ENCODE data around the gene RNF144A. TPM values are rescaled to one million over a fixed set of nuclear protein-coding genes. Genes with fewer than 3 reads are reported as not detected.

RNF144A gene
- total and polyA plus RNA-seq, 10 of the 15 experiments (the other 5 are each of a cell fraction or from before 2014, with no cell fraction given): 0.02 to 12.1 (median 0.48) TPM; not detected in 1

DNA sequence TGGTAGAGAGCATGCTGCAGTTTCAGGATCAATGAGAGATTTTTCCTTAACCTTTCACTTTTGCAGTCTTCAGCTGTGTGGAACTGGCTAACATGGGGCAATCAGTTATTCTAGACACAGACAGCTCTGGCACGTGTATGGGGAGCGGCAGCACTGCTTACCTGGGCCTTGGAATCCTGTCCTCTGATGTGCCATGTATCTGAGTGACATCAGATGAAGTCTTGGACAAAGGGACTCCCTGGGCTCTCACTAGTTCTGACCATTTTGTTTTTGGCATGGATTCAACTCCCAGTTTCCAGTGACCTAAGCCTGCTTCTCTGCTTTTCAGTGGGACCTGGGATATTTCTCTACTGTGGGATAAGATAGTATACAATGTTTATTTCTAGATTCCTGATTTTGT lies 54.3 kb downstream of the RNF144A start:
- Histone ChIP-seq H3K4me2 (ENCODE audit: control insufficient read depth, insufficient read depth) (no peak overlapping the region), H3K27me3 (replicated peaks in 1 of 2; ENCODE audit: control insufficient read depth in 2 of 2, insufficient read depth in 2 of 2, low read length in 1 of 2) (no peaks in the 10 kb centered on the region), H3K4me3 (no peak overlapping the region), H3K27ac (ENCODE audit: control insufficient read depth, insufficient read depth) (no peak overlapping the region), H2AFZ (ENCODE audit: control insufficient read depth, low read depth, low read length) (no peak overlapping the region), H3K36me3 (ENCODE audit: control insufficient read depth in 2 of 2, insufficient read depth in 2 of 2, low read length in 1 of 2) (no peaks in the 10 kb centered on the region), H3K9ac (ENCODE audit: control insufficient read depth, insufficient read depth, low read length) (no peak overlapping the region), H3K4me1 (ENCODE audit: control insufficient read depth, insufficient read depth, low read length) (no peaks in the 10 kb centered on the region), H4K20me1 (ENCODE audit: control insufficient read depth, insufficient read depth) (no peaks in the 10 kb centered on the region), H3K79me2 (ENCODE audit: control insufficient read depth, insufficient read depth, low read length) (no peaks in the 10 kb centered on the region), H3K9me3 (replicated peaks; ENCODE audit: control insufficient read depth, insufficient read depth, low read length) (no peaks in the 10 kb centered on the region; the same call in 2 of the 3 replicates)
- TF ChIP-seq NR2C1 (IDR thresholded peaks at IDR 0.05): no peak
- no peak for TF ChIP-seq STAT1 (conservative IDR thresholded peaks at IDR 0.05)
- TF ChIP-seq, protein P1, sequence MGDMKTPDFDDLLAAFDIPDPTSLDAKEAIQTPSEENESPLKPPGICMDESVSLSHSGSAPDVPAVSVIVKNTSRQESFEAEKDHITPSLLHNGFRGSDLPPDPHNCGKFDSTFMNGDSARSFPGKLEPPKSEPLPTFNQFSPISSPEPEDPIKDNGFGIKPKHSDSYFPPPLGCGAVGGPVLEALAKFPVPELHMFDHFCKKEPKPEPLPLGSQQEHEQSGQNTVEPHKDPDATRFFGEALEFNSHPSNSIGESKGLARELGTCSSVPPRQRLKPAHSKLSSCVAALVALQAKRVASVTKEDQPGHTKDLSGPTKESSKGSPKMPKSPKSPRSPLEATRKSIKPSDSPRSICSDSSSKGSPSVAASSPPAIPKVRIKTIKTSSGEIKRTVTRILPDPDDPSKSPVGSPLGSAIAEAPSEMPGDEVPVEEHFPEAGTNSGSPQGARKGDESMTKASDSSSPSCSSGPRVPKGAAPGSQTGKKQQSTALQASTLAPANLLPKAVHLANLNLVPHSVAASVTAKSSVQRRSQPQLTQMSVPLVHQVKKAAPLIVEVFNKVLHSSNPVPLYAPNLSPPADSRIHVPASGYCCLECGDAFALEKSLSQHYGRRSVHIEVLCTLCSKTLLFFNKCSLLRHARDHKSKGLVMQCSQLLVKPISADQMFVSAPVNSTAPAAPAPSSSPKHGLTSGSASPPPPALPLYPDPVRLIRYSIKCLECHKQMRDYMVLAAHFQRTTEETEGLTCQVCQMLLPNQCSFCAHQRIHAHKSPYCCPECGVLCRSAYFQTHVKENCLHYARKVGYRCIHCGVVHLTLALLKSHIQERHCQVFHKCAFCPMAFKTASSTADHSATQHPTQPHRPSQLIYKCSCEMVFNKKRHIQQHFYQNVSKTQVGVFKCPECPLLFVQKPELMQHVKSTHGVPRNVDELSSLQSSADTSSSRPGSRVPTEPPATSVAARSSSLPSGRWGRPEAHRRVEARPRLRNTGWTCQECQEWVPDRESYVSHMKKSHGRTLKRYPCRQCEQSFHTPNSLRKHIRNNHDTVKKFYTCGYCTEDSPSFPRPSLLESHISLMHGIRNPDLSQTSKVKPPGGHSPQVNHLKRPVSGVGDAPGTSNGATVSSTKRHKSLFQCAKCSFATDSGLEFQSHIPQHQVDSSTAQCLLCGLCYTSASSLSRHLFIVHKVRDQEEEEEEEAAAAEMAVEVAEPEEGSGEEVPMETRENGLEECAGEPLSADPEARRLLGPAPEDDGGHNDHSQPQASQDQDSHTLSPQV (IDR thresholded peaks at IDR 0.05): no peak
- TF ChIP-seq, protein P2, sequence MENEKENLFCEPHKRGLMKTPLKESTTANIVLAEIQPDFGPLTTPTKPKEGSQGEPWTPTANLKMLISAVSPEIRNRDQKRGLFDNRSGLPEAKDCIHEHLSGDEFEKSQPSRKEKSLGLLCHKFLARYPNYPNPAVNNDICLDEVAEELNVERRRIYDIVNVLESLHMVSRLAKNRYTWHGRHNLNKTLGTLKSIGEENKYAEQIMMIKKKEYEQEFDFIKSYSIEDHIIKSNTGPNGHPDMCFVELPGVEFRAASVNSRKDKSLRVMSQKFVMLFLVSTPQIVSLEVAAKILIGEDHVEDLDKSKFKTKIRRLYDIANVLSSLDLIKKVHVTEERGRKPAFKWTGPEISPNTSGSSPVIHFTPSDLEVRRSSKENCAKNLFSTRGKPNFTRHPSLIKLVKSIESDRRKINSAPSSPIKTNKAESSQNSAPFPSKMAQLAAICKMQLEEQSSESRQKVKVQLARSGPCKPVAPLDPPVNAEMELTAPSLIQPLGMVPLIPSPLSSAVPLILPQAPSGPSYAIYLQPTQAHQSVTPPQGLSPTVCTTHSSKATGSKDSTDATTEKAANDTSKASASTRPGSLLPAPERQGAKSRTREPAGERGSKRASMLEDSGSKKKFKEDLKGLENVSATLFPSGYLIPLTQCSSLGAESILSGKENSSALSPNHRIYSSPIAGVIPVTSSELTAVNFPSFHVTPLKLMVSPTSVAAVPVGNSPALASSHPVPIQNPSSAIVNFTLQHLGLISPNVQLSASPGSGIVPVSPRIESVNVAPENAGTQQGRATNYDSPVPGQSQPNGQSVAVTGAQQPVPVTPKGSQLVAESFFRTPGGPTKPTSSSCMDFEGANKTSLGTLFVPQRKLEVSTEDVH (IDR thresholded peaks at IDR 0.05; ENCODE audit: low read depth, partially characterized antibody): no peak
- TF ChIP-seq ZBED1 (IDR thresholded peaks at IDR 0.05; ENCODE audit: borderline replicate concordance): no peak
- TF ChIP-seq ZNF622 (IDR thresholded peaks at IDR 0.05): no peak
- TF ChIP-seq MEF2B (IDR thresholded peaks at IDR 0.05; ENCODE audit: partially characterized antibody, poor library complexity, severe bottlenecking): no peak
- TF ChIP-seq SREBF2 (IDR thresholded peaks at IDR 0.05; ENCODE audit: low read length): no peak
- TF ChIP-seq NR2F1 (conservative IDR thresholded peaks at IDR 0.05): no peak
- ChIA-PET SMC1A (ENCODE audit: uncharacterized antibody, unreplicated experiment) (interaction anchor here (1.2 to 1.3 kb wide), 2 partner anchors 27 to 36 kb away, joined by 3 to 4 read pairs; no protein-coding TSS in a partner anchor), RAD21 (ENCODE audit: unreplicated experiment) (no interaction called here), POLR2A (no interaction called here), CTCF (interaction anchor here (0.5 kb wide), 1 partner anchor 73 kb away, joined by 3 read pairs; no protein-coding TSS in a partner anchor)
- no peak for ATAC-seq
- intact Hi-C loops (cut with micrococcal nuclease; ENCODE audit: unreplicated experiment): no loop called here
- 30% methylated on average over 2 of the region's 2 CpGs for WGBS (ENCODE audit: insufficient coverage, insufficient replicate concordance, low lambda C conversion rate, missing lambda C conversion rate)
- in situ Hi-C loops (cut with MboI): no loop called here
- no TSS peak for BruUV-seq (replicated peaks)
- DNase-seq (ENCODE audit: low read depth, low spot score): no peak
- FAIRE-seq: no peak
